Endothelial cell of umbilical vein (primary cell): ENCODE results near the gene MIB1. TPM values are rescaled to one million over a fixed set of nuclear protein-coding genes. Genes with fewer than 3 reads are reported as not detected.

ENCODE experiments used
- BruUV-seq: library from RNA; stranded (reverse); fragments of 400-500 nt; replicated peaks from 2 replicates; lab custom pipeline; 2021; lab: Mats Ljungman, UMichigan
- CTCF ChIA-PET: fragments of 300-600, 350-600 bp; sonication (Branson Sonifier 250); formaldehyde crosslinking; loops from one replicate; lab custom pipeline; 2021; ENCODE audit warnings: antibody characterized with exemption, inconsistent platforms; lab: Charles Lee
- POLR2A ChIA-PET: fragments of 300-600, 350-600 bp; sonication (Branson Sonifier 250); formaldehyde crosslinking; loops from one replicate; lab custom pipeline; 2021; ENCODE audit warnings: antibody characterized with exemption, inconsistent platforms; lab: Charles Lee
- DNase-seq: peaks from one replicate; pipeline ENCODE4 v3.0.0-alpha.2; 2011; ENCODE audit warnings: low read depth, low spot score
- FAIRE-seq: peaks from 2 replicates; lab custom pipeline; 2011; peaks lifted over from hg19 to GRCh38; lab: Jason Lieb, UNC
- H2AFZ ChIP-seq: 2 replicates; pipeline ENCODE4 v1.6.0; 2012; ENCODE audit warnings: low read depth, low read length, control low read depth, inconsistent platforms
- H3K27ac ChIP-seq: 2 replicates; pipeline ENCODE4 v1.5.1; 2011; ENCODE audit warnings: low read depth, mild to moderate bottlenecking, control low read depth, low read length, moderate library complexity; ENCODE audit not compliant: insufficient read depth
- H3K27me3 ChIP-seq, 2 experiments: 2 replicates each; pipeline versions ENCODE4 v1.6.0 to v1.6.1; 2011; ENCODE audit warnings: low read length in 2 of 2, mixed read lengths in 1 of 2; ENCODE audit not compliant: control insufficient read depth in 2 of 2, insufficient read depth in 2 of 2
- H3K36me3 ChIP-seq, 2 experiments: 2 replicates in 1 of 2; 3 replicates in 1 of 2; pipeline ENCODE4 v1.5.1; 2011; ENCODE audit warnings: low read length in 2 of 2, mild to moderate bottlenecking in 1 of 2, moderate library complexity in 1 of 2; ENCODE audit not compliant: control insufficient read depth in 2 of 2, insufficient read depth in 2 of 2; ENCODE audit errors: extremely low read depth in 1 of 2
- H3K4me1 ChIP-seq: 3 replicates; pipeline ENCODE4 v1.5.1; 2011; ENCODE audit warnings: mild to moderate bottlenecking, low read length; ENCODE audit not compliant: control insufficient read depth, insufficient read depth; ENCODE audit errors: extremely low read depth
- H3K4me2 ChIP-seq: 2 replicates; pipeline ENCODE4 v1.6.1; 2011; ENCODE audit warnings: low read length, control low read depth, mixed read lengths; ENCODE audit not compliant: insufficient read depth
- H3K4me3 ChIP-seq, 3 experiments: fragments of 200-600 bp in 1 of 3; sonication (generic), shearing (Covaris generic) in 1 of 3; replicated peaks in 1 of 3; 2 replicates each; pipeline ENCODE4 v1.5.1; 2011 to 2016; ENCODE audit warnings: control low read depth in 3 of 3, low read length in 3 of 3, mild to moderate bottlenecking in 2 of 3, inconsistent platforms in 1 of 3, low read depth in 1 of 3, moderate library complexity in 1 of 3; ENCODE audit not compliant: insufficient read depth in 1 of 3
- H3K79me2 ChIP-seq: 2 replicates; pipeline ENCODE4 v1.6.0; 2012; ENCODE audit warnings: low read length, inconsistent platforms; ENCODE audit not compliant: control insufficient read depth, insufficient read depth
- H3K9ac ChIP-seq: replicated peaks from 2 replicates; pipeline ENCODE3; 2011; ENCODE audit warnings: low read length, control low read depth; ENCODE audit not compliant: insufficient read depth; ENCODE audit errors: extremely low read depth
- H3K9me1 ChIP-seq: replicated peaks from 3 replicates; pipeline ENCODE4 v1.6.0; 2011; ENCODE audit warnings: mild to moderate bottlenecking, low read length; ENCODE audit not compliant: control insufficient read depth, insufficient read depth; ENCODE audit errors: extremely low read depth
- H3K9me3 ChIP-seq: replicated peaks from 2 replicates; pipeline ENCODE4 v1.5.1; 2012; ENCODE audit warnings: low read length, inconsistent platforms; ENCODE audit not compliant: control insufficient read depth, insufficient read depth
- H4K20me1 ChIP-seq: replicated peaks from 2 replicates; pipeline ENCODE3; 2011; ENCODE audit warnings: mild to moderate bottlenecking, low read length; ENCODE audit not compliant: control insufficient read depth, insufficient read depth; ENCODE audit errors: extremely low read depth
- EZH2 ChIP-seq: IDR thresholded peaks from 2 replicates; pipeline ENCODE4 v1.6.1; 2012; ENCODE audit warnings: borderline replicate concordance, low read depth, mild to moderate bottlenecking, moderate library complexity, low read length, inconsistent platforms; ENCODE audit not compliant: severe bottlenecking
- FOS ChIP-seq: IDR thresholded peaks from 2 replicates; pipeline ENCODE4 v1.6.1; 2011; ENCODE audit warnings: mild to moderate bottlenecking, low read length, moderate library complexity, borderline replicate concordance; ENCODE audit not compliant: insufficient read depth
- GATA2 ChIP-seq: IDR thresholded peaks from 2 replicates; pipeline ENCODE4 v1.7.0; 2011; ENCODE audit warnings: low read depth, mild to moderate bottlenecking, moderate library complexity, mixed read lengths, low read length; ENCODE audit not compliant: insufficient read length, insufficient read depth
- JUN ChIP-seq: IDR thresholded peaks from 2 replicates; pipeline ENCODE4 v1.6.1; 2011; ENCODE audit warnings: borderline replicate concordance, low read depth; ENCODE audit not compliant: insufficient read length, insufficient read depth
- MYC ChIP-seq: IDR thresholded peaks from one replicate; pipeline ENCODE4 v1.6.1; 2011; ENCODE audit warnings: mild to moderate bottlenecking, low read depth, low read length
- POLR2A ChIP-seq: IDR thresholded peaks from 2 replicates; pipeline ENCODE4 v1.6.1; 2012; ENCODE audit warnings: low read depth, mild to moderate bottlenecking, control low read depth, low read length
- POLR2AphosphoS5 ChIP-seq: IDR thresholded peaks from 2 replicates; pipeline ENCODE4 v1.6.1; 2012; ENCODE audit warnings: low read depth, mild to moderate bottlenecking, control low read depth, low read length, moderate library complexity; ENCODE audit not compliant: insufficient read depth
- dilution Hi-C: fragments of 300-500 bp; cut with MboI; formaldehyde crosslinking; loops from one replicate; pipeline ENCODE4 v1.15.0; 2019; ENCODE audit warnings: low sequenced_read_pairs; ENCODE audit not compliant: extremely low pct_ligation_motif_present
- intact Hi-C: fragments of 100-400 bp; cut with micrococcal nuclease; formaldehyde crosslinking; loops from one replicate; pipeline ENCODE4 v1.10.0; 2022
- polyA plus RNA-seq, 4 experiments: library from polyadenylated mRNA; depleted of rRNA in 3 of 4; stranded (reverse) in 3 of 4; unstranded in 1 of 4; fragments of >200 nt; gene quantifications; 2 replicates each; pipeline versions ENCODE4 v1.2.1 to v1.2.3, GENCODE V29; 2011 to 2012; ENCODE audit warnings: missing spikeins in 1 of 4
- total RNA-seq: library from RNA; stranded (reverse); gene quantifications from 2 replicates; pipeline ENCODE4 v1.2.3, GENCODE V29; 2021
- TF ChIP-seq, protein P1 (sequence below): IDR thresholded peaks from 2 replicates; pipeline ENCODE4 v1.6.1; 2011; ENCODE audit not compliant: insufficient read depth, insufficient read length
- TF ChIP-seq, protein P2 (sequence below), 2 donors: IDR thresholded peaks; 1 replicate in 1 of 2; 2 replicates in 1 of 2; pipeline ENCODE4 v1.5.1; 2011; ENCODE audit warnings: low read length in 2 of 2, mild to moderate bottlenecking in 2 of 2, moderate library complexity in 2 of 2, control low read depth in 1 of 2, inconsistent platforms in 1 of 2, low read depth in 1 of 2; ENCODE audit not compliant: insufficient read depth in 1 of 2; ENCODE audit errors: extremely low read depth in 1 of 2

MIB1 gene
- total and polyA plus RNA-seq, 2 donors (not counting 3 experiments of a cell fraction or from before 2014, with no cell fraction given) = 6.3 to 37.5 TPM

DNA sequence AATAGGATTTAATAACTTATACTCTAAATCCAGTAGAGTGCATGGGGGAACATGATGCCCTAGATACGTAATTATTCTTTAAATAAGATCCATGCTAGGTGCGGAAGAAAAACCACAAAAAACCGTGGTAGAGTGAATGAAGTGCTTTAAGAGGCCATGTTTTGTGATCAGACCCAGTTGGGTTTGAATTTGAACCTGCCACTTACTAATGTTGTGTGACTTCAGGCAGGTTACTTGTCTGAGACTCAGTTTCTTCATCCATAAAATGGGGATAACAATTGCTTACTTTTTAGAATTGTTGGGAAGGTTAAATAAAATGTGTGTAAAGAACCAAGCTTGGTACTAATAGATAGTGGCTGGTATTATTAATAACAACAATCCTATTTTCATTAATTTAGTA is 17.2 kb downstream of the MIB1 start:
- no peak for TF ChIP-seq EZH2
- TF ChIP-seq POLR2AphosphoS5 = no peak
- TF ChIP-seq, protein P1, sequence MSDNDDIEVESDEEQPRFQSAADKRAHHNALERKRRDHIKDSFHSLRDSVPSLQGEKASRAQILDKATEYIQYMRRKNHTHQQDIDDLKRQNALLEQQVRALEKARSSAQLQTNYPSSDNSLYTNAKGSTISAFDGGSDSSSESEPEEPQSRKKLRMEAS = no peak
- TF ChIP-seq JUN = no peak
- TF ChIP-seq FOS = no peak
- TF ChIP-seq GATA2 = no peak
- TF ChIP-seq, protein P2, sequence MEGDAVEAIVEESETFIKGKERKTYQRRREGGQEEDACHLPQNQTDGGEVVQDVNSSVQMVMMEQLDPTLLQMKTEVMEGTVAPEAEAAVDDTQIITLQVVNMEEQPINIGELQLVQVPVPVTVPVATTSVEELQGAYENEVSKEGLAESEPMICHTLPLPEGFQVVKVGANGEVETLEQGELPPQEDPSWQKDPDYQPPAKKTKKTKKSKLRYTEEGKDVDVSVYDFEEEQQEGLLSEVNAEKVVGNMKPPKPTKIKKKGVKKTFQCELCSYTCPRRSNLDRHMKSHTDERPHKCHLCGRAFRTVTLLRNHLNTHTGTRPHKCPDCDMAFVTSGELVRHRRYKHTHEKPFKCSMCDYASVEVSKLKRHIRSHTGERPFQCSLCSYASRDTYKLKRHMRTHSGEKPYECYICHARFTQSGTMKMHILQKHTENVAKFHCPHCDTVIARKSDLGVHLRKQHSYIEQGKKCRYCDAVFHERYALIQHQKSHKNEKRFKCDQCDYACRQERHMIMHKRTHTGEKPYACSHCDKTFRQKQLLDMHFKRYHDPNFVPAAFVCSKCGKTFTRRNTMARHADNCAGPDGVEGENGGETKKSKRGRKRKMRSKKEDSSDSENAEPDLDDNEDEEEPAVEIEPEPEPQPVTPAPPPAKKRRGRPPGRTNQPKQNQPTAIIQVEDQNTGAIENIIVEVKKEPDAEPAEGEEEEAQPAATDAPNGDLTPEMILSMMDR (IDR thresholded peaks at IDR 0.05; ENCODE audit: extremely low read depth in 1 of 2, insufficient read depth in 1 of 2, low read depth in 1 of 2, low read length in 2 of 2) = no peak
- no peak for TF ChIP-seq POLR2A
- TF ChIP-seq MYC = no peak
- Histone ChIP-seq H3K79me2 (peaks cover 61% of the 10 kb centered on the region), H3K9me3 (no peaks in the 10 kb centered on the region), H3K9me1 (peaks cover 5% of the 10 kb centered on the region), H3K27ac (no peak overlapping the region), H3K27me3 (no peaks in the 10 kb centered on the region), H4K20me1 (peaks cover 3% of the 10 kb centered on the region), H3K4me2 (no peak overlapping the region), H2AFZ (no peak overlapping the region), H3K36me3 (no peaks in the 10 kb centered on the region), H3K4me1 (no peaks in the 10 kb centered on the region), H3K4me3 (no peak overlapping the region), H3K9ac (no peak overlapping the region)
- intact Hi-C loops = no loop called here
- dilution Hi-C loops = no loop called here
- CTCF ChIA-PET = no interaction called here
- no TSS peak for BruUV-seq
- DNase-seq (no peak), FAIRE-seq (no peak)
- POLR2A ChIA-PET = no interaction called here
